Measurements from ENCODE around the gene SPDEF.

SPDEF gene

GRCh38 chr6:34583861-34584604 is 27.9 kb upstream of the SPDEF start:
- H3K4me3 ChIP-seq (ENCODE audit: low read length), result no peak overlapping the region
- DNase-seq (ENCODE audit: low read depth), result no peak
- no peak for TF ChIP-seq CTCF (conservative IDR thresholded peaks at IDR 0.05; ENCODE audit: low read depth, low read length)

- no peak for DNase-seq (ENCODE audit: low read depth)
- no peak overlapping the region for H3K4me3 ChIP-seq (ENCODE audit: low read length)
- TF ChIP-seq CTCF (conservative IDR thresholded peaks at IDR 0.05; ENCODE audit: low read depth, low read length), result no peak
Observed at GRCh38 chr6:34583461-34583860, 27.3 kb upstream of the SPDEF start.

GRCh38 chr6:34581561-34581920 is 25.4 kb upstream of the SPDEF start:
- TF ChIP-seq CTCF (conservative IDR thresholded peaks at IDR 0.05; ENCODE audit: low read depth, low read length), result no peak
- no peak for DNase-seq (ENCODE audit: low read depth)
- no peak overlapping the region for H3K4me3 ChIP-seq (ENCODE audit: low read length)

- DNase-seq (ENCODE audit: low read depth), result no peak
- TF ChIP-seq CTCF (conservative IDR thresholded peaks at IDR 0.05; ENCODE audit: low read depth, low read length), result no peak
- H3K4me3 ChIP-seq (ENCODE audit: low read length), result no peak overlapping the region
Observed at GRCh38 chr6:34580707-34581560, 24.8 kb upstream of the SPDEF start.

- no peak for TF ChIP-seq CTCF (conservative IDR thresholded peaks at IDR 0.05; ENCODE audit: low read depth, low read length)
- no peak for DNase-seq (ENCODE audit: low read depth)
- H3K4me3 ChIP-seq (ENCODE audit: low read length), result no peak overlapping the region
Observed at GRCh38 chr6:34578445-34579262, 22.5 kb upstream of the SPDEF start.

GRCh38 chr6:34576286-34576955 is 20.3 kb upstream of the SPDEF start:
- TF ChIP-seq CTCF (conservative IDR thresholded peaks at IDR 0.05; ENCODE audit: low read depth, low read length), result no peak
- H3K4me3 ChIP-seq (ENCODE audit: low read length), result no peak overlapping the region
- DNase-seq (ENCODE audit: low read depth), result no peak

Data from retinal pigment epithelial cell (primary cell).